Kidney (tissue), 14 donors: ENCODE results near the gene PHACTR3. TPM values are rescaled to one million over a fixed set of nuclear protein-coding genes. Genes with fewer than 3 reads are reported as not detected.

Source experiments
- DNase-seq, 5 donors: peaks; one replicate each; pipeline ENCODE4 v3.0.0-alpha.2; 2013 to 2020
- FAIRE-seq: peaks from 2 replicates; lab custom pipeline; 2012; peaks lifted over from hg19 to GRCh38; lab: Jason Lieb, UNC
- H3K27ac ChIP-seq, 2 donors: one replicate each; pipeline ENCODE4 v1.7.0; 2013; ENCODE audit warnings: low read depth in 2 of 2, low read length in 2 of 2, inconsistent platforms in 1 of 2
- H3K27me3 ChIP-seq: one replicate; pipeline ENCODE4 v1.7.1; 2013; ENCODE audit warnings: low read length, inconsistent platforms; ENCODE audit not compliant: control insufficient read depth, insufficient read depth
- H3K36me3 ChIP-seq, 3 donors: one replicate each; pipeline versions ENCODE4 v1.7.0 to v1.7.1; 2013; ENCODE audit warnings: low read length in 3 of 3, control low read depth in 1 of 3, inconsistent platforms in 1 of 3; ENCODE audit not compliant: insufficient read depth in 3 of 3, control insufficient read depth in 2 of 3
- H3K4me1 ChIP-seq, 3 donors: one replicate each; pipeline versions ENCODE4 v1.7.0 to v1.7.1; 2013; ENCODE audit warnings: low read length in 3 of 3, inconsistent platforms in 1 of 3, low read depth in 1 of 3; ENCODE audit not compliant: control insufficient read depth in 2 of 3, insufficient read depth in 2 of 3
- H3K4me3 ChIP-seq, 3 donors: one replicate each; pipeline versions ENCODE4 v1.7.0 to v1.8.1; 2013; ENCODE audit warnings: low read length in 3 of 3, control low read depth in 1 of 3, inconsistent platforms in 1 of 3
- H3K9ac ChIP-seq, 3 donors: one replicate each; pipeline versions ENCODE4 v1.7.0 to v1.7.1; 2013; ENCODE audit warnings: low read length in 3 of 3, control low read depth in 1 of 3, inconsistent platforms in 1 of 3
- H3K9me3 ChIP-seq, 3 donors: one replicate each; pipeline versions ENCODE4 v1.7.0 to v1.7.1; 2013; ENCODE audit warnings: low read length in 3 of 3, control low read depth in 1 of 3, inconsistent platforms in 1 of 3; ENCODE audit not compliant: control insufficient read depth in 2 of 3, insufficient read depth in 1 of 3
- CTCF ChIP-seq: IDR thresholded peaks from 3 replicates; pipeline ENCODE4 v1.5.1; 2012; ENCODE audit warnings: mild to moderate bottlenecking, moderate library complexity, borderline replicate concordance; ENCODE audit not compliant: insufficient read depth; ENCODE audit errors: extremely low read depth
- intact Hi-C: fragments of 100-400 bp; cut with DNase I; formaldehyde crosslinking; loops from one replicate; pipeline ENCODE4 v1.11.1; 2022
- polyA plus RNA-seq: library from polyadenylated mRNA; stranded (reverse); fragments of 350-450 nt; fragmentation: Illumina TruSeq; extraction: RNeasy Lipid Tissue Mini Kit (QIAGEN cat#74804); gene quantifications from one replicate; pipeline ENCODE4 v1.2.3, GENCODE V29; 2014; ENCODE audit warnings: low read depth, low replicate concordance; ENCODE audit not compliant: insufficient read depth
- total RNA-seq: library from RNA; stranded (reverse); fragmentation: NEBNext Ultra II Directional; extraction: Animal tissue kit (Norgen Biotek cat#: 25700); gene quantifications from one replicate; pipeline ENCODE4 v1.2.1, GENCODE V29; 2021
- donor health status: control.
- donor health status: control.
- donor health status: control.
- donor health status: control.
- donor health status: control.
- donor health status: DM: yes; HTN: yes; CAD: no.
- donor health status: Normal renal cell carcinoma (clear cell type).

The PHACTR3 gene
- total and polyA plus RNA-seq, 2 donors from 2014 or later = 1.7 to 12.3 TPM

DNA sequence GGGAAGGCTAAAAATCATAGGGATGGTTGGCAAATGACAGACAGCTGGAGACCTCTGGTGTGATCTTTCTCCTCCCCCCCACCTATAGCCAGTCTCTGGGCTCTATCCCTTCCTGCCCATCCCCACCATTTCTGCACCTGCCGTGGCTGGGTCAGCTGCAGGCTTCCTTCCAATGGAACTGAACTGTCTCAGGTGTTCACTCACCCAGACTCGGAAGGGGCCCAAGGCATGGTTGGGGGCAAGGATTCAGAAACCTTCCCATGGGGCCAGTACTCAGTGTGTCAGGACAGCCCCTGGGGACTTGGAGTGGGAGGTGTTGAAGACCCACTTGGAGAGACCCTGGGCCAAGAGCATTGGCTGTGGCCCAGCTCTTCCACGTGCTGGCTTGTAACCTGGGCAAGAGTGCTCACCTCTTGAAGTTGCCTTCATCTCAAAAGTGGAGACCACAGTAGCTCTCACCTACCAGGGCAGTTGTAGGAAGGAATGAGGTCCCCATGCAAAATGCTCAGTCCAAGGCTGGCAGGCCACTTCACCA is 1.7 kb upstream of the PHACTR3 start:
- no peaks in the 10 kb centered on the region for H3K36me3 ChIP-seq
- H3K9me3 ChIP-seq = no peaks in the 10 kb centered on the region
- FAIRE-seq (no peak), DNase-seq (no peak)
- peaks cover 4% of the 10 kb centered on the region for H3K27me3 ChIP-seq
- TF ChIP-seq CTCF = no peak
- no peaks in the 10 kb centered on the region for H3K4me1 ChIP-seq
- intact Hi-C loops = no loop called here
- no peak overlapping the region for H3K27ac ChIP-seq
- no peak overlapping the region for H3K4me3 ChIP-seq
- no peak overlapping the region for H3K9ac ChIP-seq

- no peaks in the 10 kb centered on the region for H3K36me3 ChIP-seq
- no peak overlapping the region for H3K9ac ChIP-seq
- H3K9me3 ChIP-seq = no peaks in the 10 kb centered on the region
- intact Hi-C loops = no loop called here
- DNase-seq = no peak
- no peak overlapping the region for H3K27ac ChIP-seq
- H3K27me3 ChIP-seq = peaks cover 4% of the 10 kb centered on the region
- no peak overlapping the region for H3K4me3 ChIP-seq
- H3K4me1 ChIP-seq = no peaks in the 10 kb centered on the region
- TF ChIP-seq CTCF = no peak
- FAIRE-seq = no peak
These were observed 1.2 kb upstream of the PHACTR3 start for GRCh38 chr20:59603176-59603575.

GRCh38 chr20:59604741-59605600 is 631 bp downstream of the PHACTR3 start:
- Histone ChIP-seq H3K36me3 (no peaks in the 10 kb centered on the region), H3K27ac (no peak overlapping the region), H3K9ac (no peak overlapping the region), H3K4me3 (no peak overlapping the region), H3K9me3 (no peaks in the 10 kb centered on the region), H3K4me1 (no peaks in the 10 kb centered on the region), H3K27me3 (peaks cover 4% of the 10 kb centered on the region)
- intact Hi-C loops = no loop called here
- peak in 4 of 5 donors; percentile 59 to 71 (median 64) for DNase-seq
- FAIRE-seq = no peak
- TF ChIP-seq CTCF = no peak
